Fibroblast of villous mesenchyme (primary cell): Measurements from ENCODE around the gene UPB1. TPM values are rescaled to one million over a fixed set of nuclear protein-coding genes. Genes with fewer than 3 reads are reported as not detected.

Experiments used
- DNase-seq: peaks from one replicate; pipeline ENCODE4 v3.0.0-alpha.2; 2010; ENCODE audit warnings: low read depth
- H3K4me3 ChIP-seq: 2 replicates; pipeline ENCODE4 v1.5.1; 2011; ENCODE audit warnings: low read depth, mild to moderate bottlenecking, low read length
- CTCF ChIP-seq: IDR thresholded peaks from 2 replicates; pipeline ENCODE4 v1.5.1; 2012; ENCODE audit warnings: low read depth, mild to moderate bottlenecking, low read length; ENCODE audit not compliant: insufficient read depth
- total RNA-seq: library from RNA; depleted of rRNA; stranded (reverse); fragments of >200 nt; gene quantifications from 2 replicates; pipeline ENCODE4 v1.2.3, GENCODE V29; 2012

UPB1 gene
- total RNA-seq, 1 donor: under 0.01 TPM

GRCh38 chr22:24536089-24536488, 41.0 kb downstream of the UPB1 start:
- TF ChIP-seq CTCF: no peak
- H3K4me3 ChIP-seq: no peak overlapping the region
- DNase-seq: no peak

- H3K4me3 ChIP-seq: no peak overlapping the region
- no peak for DNase-seq
- no peak for TF ChIP-seq CTCF
Measured at GRCh38 chr22:24540470-24540869, 45.3 kb downstream of the UPB1 start.

GRCh38 chr22:24541681-24542515, 46.8 kb downstream of the UPB1 start:
- no peak overlapping the region for H3K4me3 ChIP-seq
- DNase-seq: no peak
- TF ChIP-seq CTCF: no peak

- no peak for TF ChIP-seq CTCF
- no peak overlapping the region for H3K4me3 ChIP-seq
- DNase-seq: no peak
Measured at GRCh38 chr22:24542641-24543040, 47.5 kb downstream of the UPB1 start.

GRCh38 chr22:24543185-24543601, 48.1 kb downstream of the UPB1 start:
- TF ChIP-seq CTCF: no peak
- no peak overlapping the region for H3K4me3 ChIP-seq
- no peak for DNase-seq

GRCh38 chr22:24543679-24544243, 48.6 kb downstream of the UPB1 start:
- TF ChIP-seq CTCF: no peak
- no peak for DNase-seq
- no peak overlapping the region for H3K4me3 ChIP-seq
